Left ventricle myocardium inferior (tissue), 1 donor: ENCODE results near the gene RANBP17. TPM values are rescaled to one million over a fixed set of nuclear protein-coding genes. Genes with fewer than 3 reads are reported as not detected.

Experiments used
- DNase-seq: peaks from one replicate; pipeline ENCODE4 v3.0.0-alpha.2; 2020
- H3K27ac ChIP-seq: fragments of 200-600 bp; replicated peaks from 2 replicates; pipeline ENCODE4 v1.8.0; 2021
- H3K27me3 ChIP-seq: fragments of 200-600 bp; 2 replicates; pipeline ENCODE4 v1.8.0; 2021; ENCODE audit warnings: low read depth
- H3K36me3 ChIP-seq: fragments of 200-600 bp; 2 replicates; pipeline ENCODE4 v1.8.0; 2021
- H3K4me1 ChIP-seq: fragments of 200-600 bp; 2 replicates; pipeline ENCODE4 v1.8.0; 2021
- H3K4me3 ChIP-seq: fragments of 200-600 bp; 2 replicates; pipeline ENCODE4 v1.8.0; 2021; ENCODE audit warnings: mild to moderate bottlenecking, moderate library complexity
- H3K9me3 ChIP-seq: fragments of 200-600 bp; replicated peaks from 2 replicates; pipeline ENCODE4 v1.8.0; 2021
- intact Hi-C: fragments of 100-400 bp; cut with micrococcal nuclease; formaldehyde crosslinking; loops from one replicate; pipeline ENCODE4 v1.11.0; 2022
- total RNA-seq: library from RNA; stranded (reverse); fragmentation: NEBNext Ultra II Directional; extraction: Animal tissue kit (Norgen Biotek cat#: 25700); gene quantifications from one replicate; pipeline ENCODE4 v1.2.1, GENCODE V29; 2021
- TF ChIP-seq, protein P1 (sequence below): fragments of 200-600 bp; IDR thresholded peaks from 2 replicates; pipeline ENCODE4 v1.8.0; 2021; ENCODE audit warnings: antibody characterized with exemption, mild to moderate bottlenecking, borderline replicate concordance
- donor health status: DM: no; HTN: yes; CAD: no; lungs with severe emphysema.

The RANBP17 gene
- total RNA-seq, 1 donor from 2014 or later, result 6.5 TPM

DNA sequence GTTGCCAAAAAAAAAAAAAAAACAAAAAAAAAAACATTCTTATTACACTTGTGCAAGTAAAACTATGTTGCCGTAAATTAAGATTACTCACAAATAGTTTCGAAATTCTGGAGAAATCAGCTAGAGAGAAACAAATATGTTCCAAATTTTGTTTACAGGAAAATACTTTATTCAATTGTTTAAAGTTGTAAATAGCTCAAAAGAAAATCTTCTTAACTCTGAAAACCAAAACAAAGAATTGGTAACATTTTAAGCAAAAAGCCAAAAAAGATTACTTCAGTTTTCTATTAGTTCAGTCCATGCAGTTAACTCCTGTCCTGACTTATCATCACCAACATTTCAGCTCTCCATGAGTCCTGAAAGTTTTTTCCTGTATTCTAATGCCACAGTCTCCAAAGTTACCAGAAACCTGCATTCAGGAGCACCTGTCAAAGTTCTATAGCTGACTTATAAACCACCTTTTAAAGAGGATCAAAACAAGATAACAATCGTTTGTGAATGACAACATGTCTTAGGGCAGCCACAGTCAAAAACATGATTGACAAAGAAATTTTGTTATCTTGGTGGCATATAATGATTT lies 194.1 kb downstream of the RANBP17 start:
- Histone ChIP-seq H3K27ac (no peak overlapping the region), H3K36me3 (no peaks in the 10 kb centered on the region), H3K27me3 (no peaks in the 10 kb centered on the region), H3K4me1 (no peaks in the 10 kb centered on the region), H3K9me3 (peaks cover 33% of the 10 kb centered on the region), H3K4me3 (no peak overlapping the region)
- DNase-seq, result no peak
- TF ChIP-seq, protein P1, sequence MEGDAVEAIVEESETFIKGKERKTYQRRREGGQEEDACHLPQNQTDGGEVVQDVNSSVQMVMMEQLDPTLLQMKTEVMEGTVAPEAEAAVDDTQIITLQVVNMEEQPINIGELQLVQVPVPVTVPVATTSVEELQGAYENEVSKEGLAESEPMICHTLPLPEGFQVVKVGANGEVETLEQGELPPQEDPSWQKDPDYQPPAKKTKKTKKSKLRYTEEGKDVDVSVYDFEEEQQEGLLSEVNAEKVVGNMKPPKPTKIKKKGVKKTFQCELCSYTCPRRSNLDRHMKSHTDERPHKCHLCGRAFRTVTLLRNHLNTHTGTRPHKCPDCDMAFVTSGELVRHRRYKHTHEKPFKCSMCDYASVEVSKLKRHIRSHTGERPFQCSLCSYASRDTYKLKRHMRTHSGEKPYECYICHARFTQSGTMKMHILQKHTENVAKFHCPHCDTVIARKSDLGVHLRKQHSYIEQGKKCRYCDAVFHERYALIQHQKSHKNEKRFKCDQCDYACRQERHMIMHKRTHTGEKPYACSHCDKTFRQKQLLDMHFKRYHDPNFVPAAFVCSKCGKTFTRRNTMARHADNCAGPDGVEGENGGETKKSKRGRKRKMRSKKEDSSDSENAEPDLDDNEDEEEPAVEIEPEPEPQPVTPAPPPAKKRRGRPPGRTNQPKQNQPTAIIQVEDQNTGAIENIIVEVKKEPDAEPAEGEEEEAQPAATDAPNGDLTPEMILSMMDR, result no peak
- intact Hi-C loops, result no loop called here

DNA sequence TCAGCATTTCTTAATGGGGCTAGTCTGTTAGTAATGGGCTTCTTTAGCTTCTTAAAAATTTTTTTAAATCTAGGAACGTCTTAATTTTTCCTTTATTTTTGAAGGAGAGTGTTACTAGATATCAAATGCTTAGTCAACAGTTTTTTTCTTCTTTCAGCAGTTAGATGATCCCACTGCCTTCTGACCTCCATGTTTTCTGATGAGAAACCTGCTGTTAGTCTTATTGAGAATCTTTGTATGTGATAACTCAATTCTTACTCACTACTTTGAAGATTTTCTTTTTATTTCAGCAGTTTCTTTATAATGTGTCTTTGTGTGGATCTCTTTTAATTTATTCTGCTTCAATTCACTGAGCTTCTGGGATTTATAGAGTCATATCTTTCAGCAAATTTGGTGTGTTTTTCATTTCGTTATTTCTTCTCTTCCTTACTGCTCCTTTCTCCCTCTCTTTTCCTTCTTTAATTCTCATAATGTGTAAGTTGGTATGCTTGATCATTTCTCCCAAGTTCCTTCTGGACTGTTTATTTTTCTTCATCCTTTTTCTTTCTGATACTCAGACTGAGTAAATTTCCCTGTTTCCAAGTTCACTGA lies 205.8 kb downstream of the RANBP17 start:
- H3K27ac ChIP-seq, result no peak overlapping the region
- H3K9me3 ChIP-seq, result peaks cover 56% of the 10 kb centered on the region
- no peaks in the 10 kb centered on the region for H3K27me3 ChIP-seq
- no peak overlapping the region for H3K4me3 ChIP-seq
- TF ChIP-seq, protein P1, result no peak
- H3K4me1 ChIP-seq, result no peaks in the 10 kb centered on the region
- intact Hi-C loops, result no loop called here
- H3K36me3 ChIP-seq, result peaks cover 4% of the 10 kb centered on the region
- no peak for DNase-seq

DNA sequence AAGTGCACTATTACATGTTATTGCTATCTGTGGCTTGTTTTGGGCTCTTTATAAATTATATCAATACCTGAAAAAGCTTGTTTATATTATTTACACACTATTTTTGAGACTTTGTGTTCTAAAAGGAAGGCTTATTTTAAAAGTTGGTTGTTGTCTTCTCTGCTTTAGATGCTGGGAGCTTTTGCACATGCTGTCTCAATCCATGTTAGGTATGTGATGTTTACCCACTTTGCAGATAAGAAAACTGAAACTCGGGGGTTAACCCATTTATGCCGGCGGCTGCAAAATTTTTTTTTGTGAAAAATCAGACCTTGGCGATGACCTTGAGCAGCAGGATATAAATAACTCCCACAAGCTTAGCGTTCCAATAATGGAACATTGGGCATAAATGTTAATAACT lies 212.9 kb downstream of the RANBP17 start:
- H3K4me1 ChIP-seq, result no peaks in the 10 kb centered on the region
- no peak for DNase-seq
- no peak overlapping the region for H3K4me3 ChIP-seq
- no peaks in the 10 kb centered on the region for H3K27me3 ChIP-seq
- no peak overlapping the region for H3K27ac ChIP-seq
- H3K36me3 ChIP-seq, result no peaks in the 10 kb centered on the region
- intact Hi-C loops, result no loop called here
- H3K9me3 ChIP-seq, result peaks cover 10% of the 10 kb centered on the region
- TF ChIP-seq, protein P1, result no peak

DNA sequence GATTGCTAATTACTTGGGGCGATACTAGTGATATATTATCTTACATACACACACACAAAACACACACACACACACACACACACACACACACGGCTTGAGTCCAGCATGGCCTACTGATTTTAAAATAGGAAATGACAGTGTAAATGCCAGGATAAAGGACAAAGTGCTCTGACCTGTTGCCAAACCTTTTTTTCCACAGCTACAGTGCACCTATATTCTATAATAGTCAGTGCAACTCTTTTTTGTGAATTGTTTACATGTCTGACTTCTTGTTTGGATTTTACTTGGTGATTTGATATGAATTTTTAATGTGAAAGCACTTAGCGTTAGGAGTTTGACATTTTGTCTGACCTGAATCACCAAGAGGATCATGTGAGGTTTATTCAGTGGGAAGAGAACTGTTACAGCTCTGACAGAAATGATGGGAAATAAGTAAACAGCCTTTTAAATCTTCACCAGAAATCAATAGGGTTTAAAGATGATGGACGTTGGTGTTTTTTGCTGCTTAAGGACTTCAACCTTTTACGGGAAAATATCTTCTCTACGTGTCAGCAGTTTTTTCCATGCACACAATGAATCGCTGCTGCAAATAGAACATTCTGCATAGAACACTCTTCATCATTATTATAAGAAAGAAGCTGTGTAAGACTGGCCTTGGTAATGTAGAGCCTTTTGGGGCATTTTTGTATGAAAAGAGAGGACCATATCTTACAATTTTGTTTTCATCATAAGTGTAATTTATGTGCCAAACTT lies 218.5 kb downstream of the RANBP17 start:
- no peaks in the 10 kb centered on the region for H3K4me1 ChIP-seq
- peaks cover 10% of the 10 kb centered on the region for H3K9me3 ChIP-seq
- TF ChIP-seq, protein P1, result no peak
- no peaks in the 10 kb centered on the region for H3K27me3 ChIP-seq
- intact Hi-C loops, result no loop called here
- no peaks in the 10 kb centered on the region for H3K36me3 ChIP-seq
- no peak for DNase-seq
- H3K27ac ChIP-seq, result no peak overlapping the region
- H3K4me3 ChIP-seq, result no peak overlapping the region

DNA sequence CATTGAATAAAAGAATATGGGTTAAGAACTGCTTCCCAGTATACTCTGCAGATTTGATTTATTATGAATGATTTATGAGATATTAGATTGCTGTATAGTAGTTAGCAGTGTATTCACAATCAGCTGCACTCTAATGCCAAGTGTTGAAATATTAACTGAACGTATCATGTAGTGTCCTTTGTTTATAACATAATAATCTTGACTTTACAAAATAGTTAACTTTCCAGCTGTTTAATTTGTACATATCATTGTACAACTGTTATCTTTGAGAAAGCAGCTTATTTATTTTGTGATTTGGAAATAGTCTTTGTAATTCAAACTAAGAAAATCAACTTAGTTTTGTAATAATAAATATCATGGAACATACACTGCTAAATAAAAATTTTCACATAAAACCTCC lies 219.5 kb downstream of the RANBP17 start:
- Histone ChIP-seq H3K4me3 (no peak overlapping the region), H3K36me3 (no peaks in the 10 kb centered on the region), H3K27ac (no peak overlapping the region), H3K9me3 (peaks cover 10% of the 10 kb centered on the region), H3K27me3 (no peaks in the 10 kb centered on the region), H3K4me1 (no peaks in the 10 kb centered on the region)
- TF ChIP-seq, protein P1, result no peak
- intact Hi-C loops, result no loop called here
- DNase-seq, result no peak
